Endodermal cell (in vitro differentiated cells): ENCODE results near the gene CENPT. TPM values are rescaled to one million over a fixed set of nuclear protein-coding genes. Genes with fewer than 3 reads are reported as not detected.

ENCODE experiments used
- DNase-seq: peaks from one replicate; pipeline ENCODE4 v3.0.0-alpha.2; 2017
- H3K27ac ChIP-seq: 2 replicates; pipeline ENCODE4 v1.5.1; 2013; ENCODE audit warnings: mild to moderate bottlenecking, low read depth, low read length, moderate library complexity
- H3K27me3 ChIP-seq: 2 replicates; pipeline ENCODE4 v1.6.1; 2013; ENCODE audit warnings: mild to moderate bottlenecking, low read length, moderate library complexity; ENCODE audit not compliant: insufficient read depth, control insufficient read depth, poor library complexity, severe bottlenecking
- H3K36me3 ChIP-seq: 2 replicates; pipeline ENCODE4 v1.7.0; 2013; ENCODE audit warnings: mild to moderate bottlenecking, low read length, moderate library complexity; ENCODE audit not compliant: control insufficient read depth, insufficient read depth
- H3K4me1 ChIP-seq: one replicate; pipeline ENCODE4 v1.7.0; 2013; ENCODE audit warnings: low read length; ENCODE audit not compliant: control insufficient read depth, insufficient read depth
- H3K4me3 ChIP-seq: 2 replicates; pipeline ENCODE4 v1.5.1; 2013; ENCODE audit warnings: mild to moderate bottlenecking, low read length, moderate library complexity
- H3K9ac ChIP-seq: 2 replicates; pipeline ENCODE4 v1.6.1; 2013; ENCODE audit warnings: mild to moderate bottlenecking, low read length, moderate library complexity; ENCODE audit not compliant: poor library complexity, severe bottlenecking; ENCODE audit errors: extremely low read depth
- H3K9me3 ChIP-seq: 2 replicates; pipeline ENCODE4 v1.6.1; 2013; ENCODE audit warnings: mild to moderate bottlenecking, low read length, moderate library complexity; ENCODE audit not compliant: control insufficient read depth
- H3K27ac Mint-ChIP-seq: 2 replicates; pipeline ENCODE4 v1.8.0; 2020; ENCODE audit warnings: mixed read lengths
- H3K27me3 Mint-ChIP-seq: 2 replicates; pipeline ENCODE4 v1.8.0; 2021; ENCODE audit warnings: mild to moderate bottlenecking, mixed read lengths; ENCODE audit not compliant: insufficient read depth
- H3K36me3 Mint-ChIP-seq: 2 replicates; pipeline ENCODE4 v1.8.0; 2020; ENCODE audit warnings: low read depth, mixed read lengths
- H3K4me1 Mint-ChIP-seq: 2 replicates; pipeline ENCODE4 v1.8.0; 2020; ENCODE audit warnings: mixed read lengths
- H3K4me3 Mint-ChIP-seq: 2 replicates; pipeline ENCODE4 v1.8.0; 2020; ENCODE audit warnings: mild to moderate bottlenecking, moderate library complexity, mixed read lengths
- H3K9me3 Mint-ChIP-seq: 2 replicates; pipeline ENCODE4 v1.8.0; 2020; ENCODE audit warnings: mild to moderate bottlenecking, mixed read lengths
- CTCF ChIP-seq: fragments of 200-600 bp; sonication (generic); conservative IDR thresholded peaks from 2 replicates; pipeline ENCODE4 v1.5.0; 2021; ENCODE audit warnings: antibody characterized with exemption, mild to moderate bottlenecking
- WGBS, 2 experiments: methylation state at CpG; one replicate each; pipeline versions ENCODE4 v1.1.5 to v1.1.7; 2013; ENCODE audit warnings: missing lambda C conversion rate in 2 of 2, mixed read lengths in 1 of 2; ENCODE audit not compliant: insufficient coverage in 1 of 2, insufficient read length in 1 of 2; 5-methylcytosine and 5-hydroxymethylcytosine counted together
- total RNA-seq, 2 donors: library from RNA; stranded (reverse); fragmentation: NEBNext Ultra II Directional in 1 of 2; extraction: Animal tissue kit (Norgen Biotek cat#: 25700) in 1 of 2; gene quantifications; 2 replicates in 1 of 2; 3 replicates in 1 of 2; pipeline ENCODE4 v1.2.1, GENCODE V29; 2021

CENPT gene
- total RNA-seq, 2 donors from 2014 or later: 43.7 to 57.2 TPM

GRCh38 chr16:67871256-67871655 is 23.8 kb upstream of the CENPT start:
- H3K9me3 Mint-ChIP-seq: no peaks in the 10 kb centered on the region
- Histone ChIP-seq H3K4me1 (no peaks in the 10 kb centered on the region), H3K36me3 (peaks cover 58% of the 10 kb centered on the region), H3K4me3 (no peak overlapping the region), H3K9ac (no peak overlapping the region), H3K27me3 (no peaks in the 10 kb centered on the region), H3K9me3 (no peaks in the 10 kb centered on the region), H3K27ac (no peak overlapping the region)
- no peak overlapping the region for H3K4me3 Mint-ChIP-seq
- no peaks in the 10 kb centered on the region for H3K27me3 Mint-ChIP-seq
- DNase-seq: no peak
- no peak for TF ChIP-seq CTCF
- peaks cover 31% of the 10 kb centered on the region for H3K36me3 Mint-ChIP-seq
- no peak overlapping the region for H3K27ac Mint-ChIP-seq
- 85 to 100% methylated on average over 2 to 3 of the region's 3 CpGs for WGBS, 2 experiments
- peaks cover 13% of the 10 kb centered on the region for H3K4me1 Mint-ChIP-seq

GRCh38 chr16:67869653-67870052 is 22.2 kb upstream of the CENPT start:
- H3K4me3 Mint-ChIP-seq: no peak overlapping the region
- TF ChIP-seq CTCF: no peak
- H3K36me3 ChIP-seq: peaks cover 74% of the 10 kb centered on the region
- no peaks in the 10 kb centered on the region for H3K27me3 ChIP-seq
- WGBS, 2 experiments: 95% methylated on average over 6 to 7 of the region's 7 CpGs
- H3K9me3 Mint-ChIP-seq: no peaks in the 10 kb centered on the region
- no peaks in the 10 kb centered on the region for H3K4me1 ChIP-seq
- H3K4me1 Mint-ChIP-seq: peaks cover 17% of the 10 kb centered on the region
- no peak overlapping the region for H3K9ac ChIP-seq
- H3K36me3 Mint-ChIP-seq: peaks cover 42% of the 10 kb centered on the region
- no peak overlapping the region for H3K27ac ChIP-seq
- H3K9me3 ChIP-seq: no peaks in the 10 kb centered on the region
- DNase-seq: no peak
- no peak overlapping the region for H3K27ac Mint-ChIP-seq
- H3K27me3 Mint-ChIP-seq: no peaks in the 10 kb centered on the region
- H3K4me3 ChIP-seq: no peak overlapping the region

- Mint-ChIP-seq H3K36me3 (peaks cover 43% of the 10 kb centered on the region), H3K9me3 (no peaks in the 10 kb centered on the region), H3K27ac (no peak overlapping the region), H3K4me3 (no peak overlapping the region), H3K4me1 (peaks cover 13% of the 10 kb centered on the region), H3K27me3 (no peaks in the 10 kb centered on the region)
- 97 to 98% methylated on average over 6 of the region's 6 CpGs for WGBS, 2 experiments
- Histone ChIP-seq H3K27me3 (no peaks in the 10 kb centered on the region), H3K4me1 (no peaks in the 10 kb centered on the region), H3K9me3 (no peaks in the 10 kb centered on the region), H3K9ac (no peak overlapping the region), H3K27ac (no peak overlapping the region), H3K36me3 (peaks cover 84% of the 10 kb centered on the region), H3K4me3 (no peak overlapping the region)
- DNase-seq: no peak
- TF ChIP-seq CTCF: no peak
Observed at GRCh38 chr16:67868290-67868689, 20.8 kb upstream of the CENPT start.
